ENCODE results near the gene DNAH10. TPM values are rescaled to one million over a fixed set of nuclear protein-coding genes. Genes with fewer than 3 reads are reported as not detected.

DNAH10 gene
- total RNA-seq, 2 experiments from 2014 or later, result 0.11 to 0.19 TPM

DNA sequence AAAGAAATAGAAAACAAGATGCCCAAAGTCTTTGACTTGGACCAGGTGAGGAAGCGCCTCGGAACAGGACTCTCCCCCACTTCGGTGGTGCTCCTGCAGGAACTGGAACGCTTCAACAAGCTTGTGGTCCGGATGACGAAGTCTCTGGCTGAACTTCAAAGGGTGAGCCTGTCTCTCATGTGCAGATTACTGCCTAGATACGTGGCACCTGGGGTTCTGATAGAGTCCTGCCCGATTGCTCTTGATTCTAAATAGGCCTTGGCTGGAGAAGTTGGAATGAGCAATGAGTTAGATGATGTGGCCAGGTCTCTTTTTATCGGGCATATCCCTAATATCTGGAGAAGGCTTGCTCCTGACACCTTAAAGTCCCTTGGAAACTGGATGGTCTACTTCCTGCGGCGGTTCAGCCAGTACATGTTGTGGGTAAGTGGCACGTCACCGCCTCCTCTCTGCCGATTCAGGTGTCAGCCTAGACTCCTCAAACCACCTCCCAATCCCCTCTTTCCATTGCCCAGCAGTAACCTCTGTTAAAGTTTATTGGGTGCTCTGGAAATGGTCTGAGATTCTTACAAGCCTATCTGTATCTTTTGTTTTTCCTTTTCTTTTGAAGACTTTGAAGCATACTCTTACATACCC is 169.7 kb downstream of the DNAH10 start:
- Histone ChIP-seq H2AFZ (ENCODE audit: low read length) (no peak overlapping the region), H3K9me2 (ENCODE audit: insufficient read depth, low read length) (no peaks in the 10 kb centered on the region), H3K79me2 (ENCODE audit: insufficient read depth, low read depth, low read length) (no peaks in the 10 kb centered on the region), H3K9me3 (ENCODE audit: low read length) (no peaks in the 10 kb centered on the region), H3K4me2 (ENCODE audit: low read length) (no peak overlapping the region), H4K20me1 (ENCODE audit: insufficient read depth, low read length) (no peaks in the 10 kb centered on the region), H3K27ac (ENCODE audit: low read depth, low read length, poor library complexity, severe bottlenecking) (no peak overlapping the region), H3K4me1 (ENCODE audit: insufficient read depth, low read length, poor library complexity, severe bottlenecking) (no peaks in the 10 kb centered on the region), H3K36me3 (ENCODE audit: insufficient read depth, low read length) (no peaks in the 10 kb centered on the region), H3K4me3 (ENCODE audit: low read depth, low read length, poor library complexity, severe bottlenecking) (no peak overlapping the region)
- TF ChIP-seq, protein P1, sequence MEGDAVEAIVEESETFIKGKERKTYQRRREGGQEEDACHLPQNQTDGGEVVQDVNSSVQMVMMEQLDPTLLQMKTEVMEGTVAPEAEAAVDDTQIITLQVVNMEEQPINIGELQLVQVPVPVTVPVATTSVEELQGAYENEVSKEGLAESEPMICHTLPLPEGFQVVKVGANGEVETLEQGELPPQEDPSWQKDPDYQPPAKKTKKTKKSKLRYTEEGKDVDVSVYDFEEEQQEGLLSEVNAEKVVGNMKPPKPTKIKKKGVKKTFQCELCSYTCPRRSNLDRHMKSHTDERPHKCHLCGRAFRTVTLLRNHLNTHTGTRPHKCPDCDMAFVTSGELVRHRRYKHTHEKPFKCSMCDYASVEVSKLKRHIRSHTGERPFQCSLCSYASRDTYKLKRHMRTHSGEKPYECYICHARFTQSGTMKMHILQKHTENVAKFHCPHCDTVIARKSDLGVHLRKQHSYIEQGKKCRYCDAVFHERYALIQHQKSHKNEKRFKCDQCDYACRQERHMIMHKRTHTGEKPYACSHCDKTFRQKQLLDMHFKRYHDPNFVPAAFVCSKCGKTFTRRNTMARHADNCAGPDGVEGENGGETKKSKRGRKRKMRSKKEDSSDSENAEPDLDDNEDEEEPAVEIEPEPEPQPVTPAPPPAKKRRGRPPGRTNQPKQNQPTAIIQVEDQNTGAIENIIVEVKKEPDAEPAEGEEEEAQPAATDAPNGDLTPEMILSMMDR (conservative IDR thresholded peaks at IDR 0.05; ENCODE audit: low read length), result no peak
- no peak for TF ChIP-seq EZH2phosphoT487 (IDR thresholded peaks at IDR 0.05; ENCODE audit: borderline replicate concordance, low read depth, low read length)
- CTCF ChIA-PET (ENCODE audit: unreplicated experiment), result no interaction called here
- POLR2A ChIA-PET, result interaction anchor here (0.7 to 1.2 kb wide), 2 partner anchors 14 to 208 kb away, joined by 3 to 4 read pairs; no protein-coding TSS in a partner anchor
- BruUV-seq (replicated peaks), result no TSS peak
- intact Hi-C loops (cut with micrococcal nuclease; ENCODE audit: unreplicated experiment), result no loop called here
- no peak for DNase-seq (ENCODE audit: low spot score)

DNA sequence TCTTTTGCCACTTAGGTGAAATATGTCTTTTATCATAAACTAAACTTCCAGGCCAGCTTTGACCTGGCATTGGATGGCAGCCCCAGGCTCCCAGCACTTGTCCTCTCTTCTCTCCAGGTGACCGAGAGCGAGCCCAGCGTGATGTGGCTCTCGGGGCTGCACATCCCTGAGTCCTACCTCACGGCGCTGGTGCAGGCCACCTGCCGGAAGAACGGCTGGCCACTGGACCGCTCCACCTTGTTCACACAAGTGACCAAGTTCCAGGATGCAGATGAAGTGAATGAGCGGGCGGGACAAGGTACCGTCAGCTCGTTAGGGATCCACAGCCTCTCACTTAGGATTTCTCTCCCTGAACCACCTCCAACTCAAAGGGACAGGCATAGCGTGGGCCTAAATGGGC is 171.1 kb downstream of the DNAH10 start:
- H3K4me3 ChIP-seq (ENCODE audit: low read depth, low read length, poor library complexity, severe bottlenecking), result no peak overlapping the region
- H4K20me1 ChIP-seq (ENCODE audit: insufficient read depth, low read length), result no peaks in the 10 kb centered on the region
- no peaks in the 10 kb centered on the region for H3K36me3 ChIP-seq (ENCODE audit: insufficient read depth, low read length)
- no peaks in the 10 kb centered on the region for H3K4me1 ChIP-seq (ENCODE audit: insufficient read depth, low read length, poor library complexity, severe bottlenecking)
- no peaks in the 10 kb centered on the region for H3K9me2 ChIP-seq (ENCODE audit: insufficient read depth, low read length)
- H3K79me2 ChIP-seq (ENCODE audit: insufficient read depth, low read depth, low read length), result no peaks in the 10 kb centered on the region
- H3K9me3 ChIP-seq (ENCODE audit: low read length), result no peaks in the 10 kb centered on the region
- intact Hi-C loops (cut with micrococcal nuclease; ENCODE audit: unreplicated experiment), result no loop called here
- H3K27ac ChIP-seq (ENCODE audit: low read depth, low read length, poor library complexity, severe bottlenecking), result no peak overlapping the region
- DNase-seq (ENCODE audit: low spot score), result no peak
- ChIA-PET POLR2A (interaction anchor here (1.2 kb wide), 1 partner anchor 15 kb away, joined by 3 read pairs; no protein-coding TSS in a partner anchor), CTCF (ENCODE audit: unreplicated experiment) (no interaction called here)
- BruUV-seq (replicated peaks), result no TSS peak
- H2AFZ ChIP-seq (ENCODE audit: low read length), result no peak overlapping the region
- H3K4me2 ChIP-seq (ENCODE audit: low read length), result no peak overlapping the region
- TF ChIP-seq, protein P1 (conservative IDR thresholded peaks at IDR 0.05; ENCODE audit: low read length), result no peak
- no peak for TF ChIP-seq EZH2phosphoT487 (IDR thresholded peaks at IDR 0.05; ENCODE audit: borderline replicate concordance, low read depth, low read length)

DNA sequence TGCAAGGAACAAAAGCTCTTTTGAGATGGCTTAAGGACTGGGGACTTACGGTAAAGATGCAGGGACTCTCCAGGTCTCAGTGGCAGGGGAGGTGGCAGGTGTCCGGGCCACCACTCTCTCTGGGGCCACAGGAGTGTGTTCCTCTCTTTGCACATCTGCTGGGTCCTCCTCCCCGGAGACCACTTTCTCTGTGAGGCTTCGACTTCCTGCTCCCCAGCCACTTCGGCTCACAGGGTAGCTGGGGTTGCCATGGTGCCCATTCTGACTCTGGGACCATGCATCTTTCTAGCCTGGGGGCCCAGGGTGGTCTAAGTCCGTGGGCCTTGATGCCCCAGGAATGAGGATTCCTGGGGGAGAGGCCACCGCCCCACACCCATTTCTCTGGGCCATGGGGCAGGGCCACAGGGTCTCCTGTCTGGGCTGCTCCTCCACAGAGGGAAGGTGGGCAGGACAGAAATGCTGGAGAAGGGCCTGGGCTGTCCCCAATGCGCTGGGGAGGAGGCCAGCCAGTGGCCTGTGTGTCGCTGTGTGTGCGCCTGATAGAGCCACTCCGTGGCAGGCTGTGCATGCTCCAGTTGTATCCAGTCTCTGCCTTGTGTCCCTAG is 172.0 kb downstream of the DNAH10 start:
- Histone ChIP-seq H3K9me2 (ENCODE audit: insufficient read depth, low read length) (no peaks in the 10 kb centered on the region), H3K27ac (ENCODE audit: low read depth, low read length, poor library complexity, severe bottlenecking) (no peak overlapping the region), H2AFZ (ENCODE audit: low read length) (no peak overlapping the region), H3K79me2 (ENCODE audit: insufficient read depth, low read depth, low read length) (no peaks in the 10 kb centered on the region), H4K20me1 (ENCODE audit: insufficient read depth, low read length) (no peaks in the 10 kb centered on the region), H3K9me3 (ENCODE audit: low read length) (no peaks in the 10 kb centered on the region), H3K4me1 (ENCODE audit: insufficient read depth, low read length, poor library complexity, severe bottlenecking) (no peaks in the 10 kb centered on the region), H3K36me3 (ENCODE audit: insufficient read depth, low read length) (no peaks in the 10 kb centered on the region), H3K4me3 (ENCODE audit: low read depth, low read length, poor library complexity, severe bottlenecking) (no peak overlapping the region), H3K4me2 (ENCODE audit: low read length) (no peak overlapping the region)
- ChIA-PET POLR2A (no interaction called here), CTCF (ENCODE audit: unreplicated experiment) (no interaction called here)
- BruUV-seq (replicated peaks), result no TSS peak
- TF ChIP-seq EZH2phosphoT487 (IDR thresholded peaks at IDR 0.05; ENCODE audit: borderline replicate concordance, low read depth, low read length), result no peak
- TF ChIP-seq, protein P1 (conservative IDR thresholded peaks at IDR 0.05; ENCODE audit: low read length), result no peak
- DNase-seq (ENCODE audit: low spot score), result peak; percentile 16
- intact Hi-C loops (cut with micrococcal nuclease; ENCODE audit: unreplicated experiment), result no loop called here
